H9 (cell line): Measurements from ENCODE around the gene GPATCH1. TPM values are rescaled to one million over a fixed set of nuclear protein-coding genes. Genes with fewer than 3 reads are reported as not detected.

Source experiments
- DNase-seq: peaks from one replicate; pipeline ENCODE4 v3.0.0-alpha.2; 2017
- H2AFZ ChIP-seq: one replicate; pipeline ENCODE4 v1.6.1; 2013; ENCODE audit warnings: mild to moderate bottlenecking, low read length, control low read depth, moderate library complexity
- H2AK5ac ChIP-seq: 2 replicates; pipeline ENCODE4 v1.6.1; 2013; ENCODE audit warnings: low read length, control low read depth, mixed read lengths; ENCODE audit not compliant: insufficient read length
- H2BK120ac ChIP-seq: one replicate; pipeline ENCODE4 v1.6.1; 2013; ENCODE audit warnings: low read depth, mild to moderate bottlenecking, low read length, control low read depth, inconsistent platforms; ENCODE audit not compliant: poor library complexity, severe bottlenecking
- H2BK12ac ChIP-seq: 2 replicates; pipeline ENCODE4 v1.6.1; 2013; ENCODE audit warnings: low read length, control low read depth, mixed read lengths, low read depth; ENCODE audit not compliant: insufficient read length
- H2BK15ac ChIP-seq: 2 replicates; pipeline ENCODE4 v1.6.1; 2013; ENCODE audit warnings: low read depth, low read length, control low read depth
- H2BK20ac ChIP-seq: one replicate; pipeline ENCODE4 v1.6.1; 2013; ENCODE audit warnings: low read depth, mild to moderate bottlenecking, low read length, control low read depth, inconsistent platforms; ENCODE audit not compliant: poor library complexity, severe bottlenecking
- H2BK5ac ChIP-seq: 2 replicates; pipeline ENCODE4 v1.6.1; 2013; ENCODE audit warnings: low read length, control low read depth, mixed read lengths; ENCODE audit not compliant: insufficient read length
- H3K14ac ChIP-seq: 2 replicates; pipeline ENCODE4 v1.6.1; 2013; ENCODE audit warnings: low read length, control low read depth; ENCODE audit not compliant: insufficient read depth
- H3K18ac ChIP-seq: 2 replicates; pipeline ENCODE4 v1.6.1; 2013; ENCODE audit warnings: low read depth, mild to moderate bottlenecking, mixed read lengths, low read length, control low read depth; ENCODE audit not compliant: insufficient read length
- H3K23ac ChIP-seq: 2 replicates; pipeline ENCODE4 v1.6.1; 2013; ENCODE audit warnings: low read length, control low read depth, mixed read lengths, low read depth; ENCODE audit not compliant: insufficient read length
- H3K23me2 ChIP-seq: 2 replicates; pipeline ENCODE4 v1.6.1; 2013; ENCODE audit warnings: low read depth, mild to moderate bottlenecking, mixed read lengths, low read length, control low read depth; ENCODE audit not compliant: insufficient read length, poor library complexity, severe bottlenecking
- H3K27ac ChIP-seq: 2 replicates; pipeline ENCODE4 v1.5.1; 2013; ENCODE audit warnings: low read length, control low read depth, mixed read lengths, low read depth; ENCODE audit not compliant: insufficient read length
- H3K27me3 ChIP-seq: 2 replicates; pipeline ENCODE4 v1.6.1; 2013; ENCODE audit warnings: low read length, control low read depth, inconsistent platforms; ENCODE audit not compliant: insufficient read depth
- H3K4ac ChIP-seq: 2 replicates; pipeline ENCODE4 v1.6.1; 2013; ENCODE audit warnings: low read depth, mild to moderate bottlenecking, control low read depth, inconsistent platforms, low read length, moderate library complexity
- H3K4me1 ChIP-seq: 2 replicates; pipeline ENCODE4 v1.6.1; 2013; ENCODE audit warnings: low read length, control low read depth, inconsistent platforms; ENCODE audit not compliant: insufficient read depth
- H3K4me2 ChIP-seq: 2 replicates; pipeline ENCODE4 v1.6.1; 2013; ENCODE audit warnings: low read length, control low read depth, mixed read lengths; ENCODE audit not compliant: insufficient read length, insufficient read depth
- H3K56ac ChIP-seq: 2 replicates; pipeline ENCODE4 v1.6.1; 2013; ENCODE audit warnings: low read depth, mild to moderate bottlenecking, mixed read lengths, low read length, control low read depth; ENCODE audit not compliant: insufficient read length
- H3K79me1 ChIP-seq: 2 replicates; pipeline ENCODE4 v1.6.1; 2013; ENCODE audit warnings: low read depth, mild to moderate bottlenecking, moderate library complexity, low read length, control low read depth, inconsistent platforms; ENCODE audit not compliant: insufficient read depth, poor library complexity, severe bottlenecking
- H3K79me2 ChIP-seq: 2 replicates; pipeline ENCODE4 v1.6.1; 2013; ENCODE audit warnings: low read length, control low read depth, inconsistent platforms; ENCODE audit not compliant: insufficient read depth
- H3K9ac ChIP-seq: 2 replicates; pipeline ENCODE4 v1.6.1; 2013; ENCODE audit warnings: low read length, control low read depth, mixed read lengths; ENCODE audit not compliant: insufficient read length; ENCODE audit errors: extremely low read depth
- H3K9me3 ChIP-seq: one replicate; pipeline ENCODE4 v1.6.1; 2013; ENCODE audit warnings: low read depth, low read length, inconsistent platforms; ENCODE audit not compliant: control insufficient read depth
- H3T11ph ChIP-seq: one replicate; pipeline ENCODE4 v1.6.1; 2013; ENCODE audit warnings: mild to moderate bottlenecking, low read length, control low read depth, inconsistent platforms
- H4K20me1 ChIP-seq: one replicate; pipeline ENCODE4 v1.6.1; 2013; ENCODE audit not compliant: control insufficient read depth, insufficient read length, insufficient read depth
- H4K5ac ChIP-seq: 2 replicates; pipeline ENCODE4 v1.6.1; 2013; ENCODE audit warnings: low read depth, mild to moderate bottlenecking, mixed read lengths, low read length, control low read depth; ENCODE audit not compliant: insufficient read length
- H4K8ac ChIP-seq: replicated peaks from 2 replicates; pipeline ENCODE4 v1.6.1; 2013; ENCODE audit warnings: low read length, control low read depth, mixed read lengths, low read depth; ENCODE audit not compliant: insufficient read length
- H4K91ac ChIP-seq: 2 replicates; pipeline ENCODE4 v1.6.1; 2013; ENCODE audit warnings: low read depth, mild to moderate bottlenecking, moderate library complexity, mixed read lengths, low read length, control low read depth; ENCODE audit not compliant: insufficient read length
- H3K27ac Mint-ChIP-seq, 3 experiments: 2 replicates in 2 of 3; 3 replicates in 1 of 3; pipeline ENCODE4 v1.8.0; 2020 to 2021; ENCODE audit warnings: mixed read lengths in 3 of 3, mild to moderate bottlenecking in 1 of 3, moderate library complexity in 1 of 3
- H3K27me3 Mint-ChIP-seq: 2 replicates; pipeline ENCODE4 v1.8.0; 2021; ENCODE audit warnings: low read depth, mild to moderate bottlenecking, moderate library complexity, mixed read lengths
- H3K36me3 Mint-ChIP-seq, 3 experiments: 2 replicates in 2 of 3; 3 replicates in 1 of 3; pipeline ENCODE4 v1.8.0; 2020 to 2021; ENCODE audit warnings: low read depth in 3 of 3, mixed read lengths in 3 of 3; ENCODE audit not compliant: insufficient read depth in 1 of 3
- H3K4me1 Mint-ChIP-seq, 2 experiments: 2 replicates each; pipeline ENCODE4 v1.8.0; 2020; ENCODE audit warnings: mixed read lengths in 2 of 2
- H3K4me3 Mint-ChIP-seq, 2 experiments: 2 replicates in 1 of 2; 3 replicates in 1 of 2; pipeline ENCODE4 v1.8.0; 2020 to 2021; ENCODE audit warnings: mild to moderate bottlenecking in 2 of 2, mixed read lengths in 2 of 2, moderate library complexity in 1 of 2
- H3K9me3 Mint-ChIP-seq, 2 experiments: 2 replicates in 1 of 2; 3 replicates in 1 of 2; pipeline ENCODE4 v1.8.0; 2020; ENCODE audit warnings: mild to moderate bottlenecking in 2 of 2, mixed read lengths in 2 of 2, moderate library complexity in 1 of 2
- CTCF ChIP-seq: fragments of 200-600 bp; sonication (generic); conservative IDR thresholded peaks from 3 replicates; pipeline ENCODE4 v1.8.0; 2021; ENCODE audit warnings: antibody characterized with exemption, mild to moderate bottlenecking
- WGBS: extraction: QIAGEN DNeasy Blood & Tissue Kit; methylation state at CpG from one replicate; pipeline ENCODE4 v1.1.7; 2013; ENCODE audit warnings: missing lambda C conversion rate, low lambda C conversion rate, mixed read lengths; ENCODE audit not compliant: insufficient read length; ENCODE audit errors: extremely low coverage; 5-methylcytosine and 5-hydroxymethylcytosine counted together
- total RNA-seq: library from RNA; stranded (reverse); gene quantifications from 2 replicates; pipeline ENCODE4 v1.2.1, GENCODE V29; 2021

GPATCH1 gene
- total RNA-seq, 1 experiment from 2014 or later: 11.7 TPM

DNA sequence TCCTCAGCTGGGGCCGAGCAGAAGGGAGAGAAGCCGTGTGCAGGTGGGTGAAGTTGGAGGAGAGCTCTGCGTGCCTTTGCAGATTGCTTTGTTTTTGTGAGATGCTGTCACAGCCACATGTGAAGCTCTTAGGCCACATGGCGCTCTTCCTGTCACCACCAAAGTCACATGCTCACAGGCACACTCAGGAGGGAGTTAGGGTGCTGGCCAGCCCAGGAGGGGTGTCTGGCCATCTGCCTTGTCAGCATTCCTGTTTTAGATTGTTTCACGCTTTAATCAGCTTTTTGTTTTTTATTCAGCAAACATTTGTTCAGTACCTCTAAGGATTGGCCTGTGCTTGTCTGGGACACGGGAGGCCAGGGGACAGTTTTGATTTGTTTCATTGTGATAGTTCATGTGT lies 21.9 kb downstream of the GPATCH1 start:
- Histone ChIP-seq H4K91ac (no peak overlapping the region), H2BK12ac (no peak overlapping the region), H3K79me2 (no peaks in the 10 kb centered on the region), H3K18ac (no peak overlapping the region), H3K27ac (no peak overlapping the region), H4K20me1 (no peaks in the 10 kb centered on the region), H4K5ac (no peak overlapping the region), H3K14ac (no peak overlapping the region), H3K9ac (no peak overlapping the region), H3K23ac (no peak overlapping the region), H3K23me2 (no peaks in the 10 kb centered on the region), H2AFZ (no peak overlapping the region), H2BK5ac (no peak overlapping the region), H3K56ac (no peak overlapping the region), H4K8ac (no peak overlapping the region), H3K27me3 (no peaks in the 10 kb centered on the region), H3K79me1 (no peaks in the 10 kb centered on the region), H3T11ph (no peak overlapping the region), H3K4me1 (no peaks in the 10 kb centered on the region), H2BK15ac (no peak overlapping the region), H2BK20ac (no peak overlapping the region), H2AK5ac (no peak overlapping the region), H3K9me3 (no peaks in the 10 kb centered on the region), H3K4me2 (no peak overlapping the region), H3K4ac (no peak overlapping the region), H2BK120ac (no peak overlapping the region)
- no peaks in the 10 kb centered on the region for H3K9me3 Mint-ChIP-seq
- H3K36me3 Mint-ChIP-seq: peaks cover 6 to 64% (median 40%) of the 10 kb centered on the region in 3 experiments; a peak in 6 of 7 replicates
- no peak overlapping the region; a peak in 1 of 7 replicates for H3K27ac Mint-ChIP-seq
- TF ChIP-seq CTCF: no peak
- no peak overlapping the region for H3K4me3 Mint-ChIP-seq
- WGBS: no CpG with 5 or more reads among the region's 6 CpGs
- no peaks in the 10 kb centered on the region for H3K27me3 Mint-ChIP-seq
- no peaks in the 10 kb centered on the region for H3K4me1 Mint-ChIP-seq
- no peak for DNase-seq
